Measurements from ENCODE around the gene PPP1R9B. TPM values are rescaled to one million over a fixed set of nuclear protein-coding genes. Genes with fewer than 3 reads are reported as not detected.

PPP1R9B gene
- total RNA-seq, 4 donors from 2014 or later: 9.2 to 65.3 (median 20.6) TPM

- Histone ChIP-seq H3K9me3 (no peaks in the 10 kb centered on the region), H3K36me3 (no peaks in the 10 kb centered on the region), H3K27me3 (no peaks in the 10 kb centered on the region), H3K4me1 (peaks cover 5 to 19% of the 10 kb centered on the region in 2 donors), H3K27ac (no peak overlapping the region), H3K4me3 (no peak overlapping the region)
- intact Hi-C loops (cut with DNase I; ENCODE audit: low total_unique reads): no loop called here
- TF ChIP-seq POLR2A (IDR thresholded peaks at IDR 0.05) (no peak), CTCF (IDR thresholded peaks at IDR 0.05) (no peak)
- DNase-seq: no peak
These were observed 44.7 kb downstream of the PPP1R9B start for GRCh38 chr17:50105811-50106210.

GRCh38 chr17:50103941-50104340 is 46.5 kb downstream of the PPP1R9B start:
- intact Hi-C loops (cut with DNase I; ENCODE audit: low total_unique reads): no loop called here
- Histone ChIP-seq H3K4me3 (no peak overlapping the region), H3K27me3 (no peaks in the 10 kb centered on the region), H3K27ac (peak overlapping the region in 1 of 2 donors; percentile 84), H3K36me3 (no peaks in the 10 kb centered on the region), H3K4me1 (peaks cover 5 to 19% of the 10 kb centered on the region in 2 donors), H3K9me3 (no peaks in the 10 kb centered on the region)
- TF ChIP-seq POLR2A (IDR thresholded peaks at IDR 0.05) (no peak), CTCF (IDR thresholded peaks at IDR 0.05) (no peak)
- DNase-seq: no peak

- Histone ChIP-seq H3K27me3 (no peaks in the 10 kb centered on the region), H3K27ac (peak overlapping the region; percentile 83 to 84)
These were observed 47.2 kb downstream of the PPP1R9B start for GRCh38 chr17:50103252-50103651.

GRCh38 chr17:50102164-50102991 is 48.1 kb downstream of the PPP1R9B start:
- H3K4me1 ChIP-seq: peaks cover 5 to 19% of the 10 kb centered on the region in 2 donors
- TF ChIP-seq POLR2A (IDR thresholded peaks at IDR 0.05): no peak
- no peak for TF ChIP-seq CTCF (IDR thresholded peaks at IDR 0.05)
- no peaks in the 10 kb centered on the region for H3K27me3 ChIP-seq
- intact Hi-C loops (cut with DNase I; ENCODE audit: low total_unique reads): no loop called here
- H3K36me3 ChIP-seq: no peaks in the 10 kb centered on the region
- H3K27ac ChIP-seq: peak overlapping the region; percentile 83 to 84
- DNase-seq: no peak
- H3K9me3 ChIP-seq: no peaks in the 10 kb centered on the region
- no peak overlapping the region for H3K4me3 ChIP-seq

More at GRCh38 chr17:50103252-50103651, 47.2 kb downstream of the PPP1R9B start:
- TF ChIP-seq POLR2A (IDR thresholded peaks at IDR 0.05) (no peak), CTCF (IDR thresholded peaks at IDR 0.05) (no peak)
- Histone ChIP-seq H3K4me1 (peaks cover 5 to 19% of the 10 kb centered on the region in 2 donors), H3K9me3 (no peaks in the 10 kb centered on the region), H3K4me3 (no peak overlapping the region), H3K36me3 (no peaks in the 10 kb centered on the region)
- intact Hi-C loops (cut with DNase I; ENCODE audit: low total_unique reads): no loop called here
- no peak for DNase-seq

GRCh38 chr17:50101346-50102163 is 48.9 kb downstream of the PPP1R9B start:
- intact Hi-C loops (cut with DNase I; ENCODE audit: low total_unique reads): no loop called here
- Histone ChIP-seq H3K36me3 (no peaks in the 10 kb centered on the region), H3K4me3 (no peak overlapping the region), H3K27ac (peak overlapping the region; percentile 83 to 84), H3K9me3 (no peaks in the 10 kb centered on the region), H3K4me1 (peaks cover 5 to 25% of the 10 kb centered on the region in 2 donors), H3K27me3 (no peaks in the 10 kb centered on the region)
- peak; percentile 69 to 87 for DNase-seq
- TF ChIP-seq POLR2A (IDR thresholded peaks at IDR 0.05) (no peak), CTCF (IDR thresholded peaks at IDR 0.05) (no peak)

All from uterus (tissue), 4 donors.